Suppressor macrophage (primary cell): ENCODE data around the gene CNOT6L.
"Not testable (repeated sequence)": the region's sequence is repeated elsewhere in the genome, so short reads cannot be mapped to it uniquely, and the experiment has no call there.

Source experiments
- DNase-seq, 4 experiments: peaks; one replicate each; pipeline ENCODE4 v3.0.0-alpha.2; 2020 to 2022

The CNOT6L gene

DNA sequence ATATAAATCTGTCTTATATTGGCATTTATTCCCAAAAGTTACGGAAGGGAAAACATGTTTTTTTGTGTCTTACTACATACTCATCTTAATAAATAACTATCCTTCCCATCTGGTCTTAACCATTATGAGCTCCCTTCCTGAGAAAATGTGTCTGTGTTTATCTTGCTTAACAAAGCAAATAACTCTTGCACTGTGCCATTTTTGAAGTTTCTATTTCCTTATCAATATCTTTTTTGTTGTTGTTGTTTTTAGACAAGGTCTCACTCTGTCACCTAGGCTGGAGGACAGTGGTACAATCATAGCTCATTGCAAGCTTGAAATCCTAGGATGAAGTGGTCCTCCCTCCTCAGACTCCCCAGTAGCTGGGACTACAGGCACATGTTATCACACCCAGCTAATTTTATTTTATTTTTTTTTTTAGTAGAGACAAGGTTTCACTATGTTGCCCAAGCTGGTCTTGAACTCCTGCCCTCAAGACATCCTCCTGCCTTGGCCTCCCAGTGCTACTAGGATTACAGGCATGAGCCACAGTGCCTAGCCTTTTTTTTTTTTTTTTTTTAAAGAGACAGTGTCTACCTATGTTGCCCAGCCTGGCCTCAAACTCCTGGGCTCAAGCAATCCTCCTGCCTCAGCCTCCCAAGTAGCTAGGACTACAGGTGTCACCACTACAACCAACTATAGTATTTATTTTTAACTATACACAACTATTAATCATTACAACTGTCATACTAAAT lies 36.9 kb downstream of the CNOT6L start:
- DNase-seq, result no peak

DNA sequence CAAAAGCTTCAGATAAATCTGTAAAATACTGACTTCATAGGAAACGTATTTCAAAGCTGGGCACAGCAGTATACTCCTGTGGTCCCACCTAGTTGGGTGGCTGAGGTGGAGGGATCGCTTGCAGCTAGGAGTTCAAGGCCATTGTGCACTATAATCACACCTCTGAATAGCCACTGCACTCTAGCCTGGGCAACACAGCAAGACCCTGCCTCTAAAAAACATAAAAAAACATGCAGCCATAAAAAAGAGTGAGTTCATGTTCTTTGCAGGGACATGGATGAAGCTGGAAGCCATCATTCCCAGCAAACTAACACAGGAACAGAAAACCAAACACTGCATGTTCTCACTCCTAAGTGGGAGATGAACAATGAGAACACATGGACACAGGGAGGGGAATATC lies 38.4 kb downstream of the CNOT6L start:
- DNase-seq, result not testable (repeated sequence)

DNA sequence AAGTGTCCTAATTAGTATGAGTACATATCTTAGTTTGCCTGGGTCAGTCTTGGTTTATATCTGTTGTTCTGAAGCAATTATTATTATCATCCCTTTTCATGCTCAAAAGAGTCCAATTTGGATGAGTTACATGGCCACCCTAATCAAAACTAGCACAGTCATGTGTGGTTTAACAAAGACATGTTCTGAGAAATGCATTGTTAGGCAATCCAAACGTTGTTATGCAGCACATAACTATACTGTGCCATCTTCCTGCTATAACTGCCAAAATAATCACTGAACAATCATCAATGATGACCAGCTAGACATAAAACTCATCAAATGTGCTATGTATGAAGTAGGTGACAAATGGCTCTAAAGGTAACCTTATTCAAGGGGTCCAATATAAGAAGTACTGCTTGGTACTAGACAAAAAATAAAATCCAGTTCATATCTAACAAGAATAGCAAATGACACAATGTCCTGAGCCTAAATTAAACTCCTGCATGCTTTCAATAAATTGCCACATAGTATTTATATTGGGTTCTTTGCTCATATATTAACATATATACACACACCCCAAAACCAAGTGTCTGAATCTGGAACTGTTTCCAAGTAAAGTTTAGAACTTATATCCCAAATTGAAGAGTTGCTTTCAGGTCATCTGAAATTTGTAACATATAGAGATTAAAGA lies 41.9 kb downstream of the CNOT6L start:
- DNase-seq, result no peak

DNA sequence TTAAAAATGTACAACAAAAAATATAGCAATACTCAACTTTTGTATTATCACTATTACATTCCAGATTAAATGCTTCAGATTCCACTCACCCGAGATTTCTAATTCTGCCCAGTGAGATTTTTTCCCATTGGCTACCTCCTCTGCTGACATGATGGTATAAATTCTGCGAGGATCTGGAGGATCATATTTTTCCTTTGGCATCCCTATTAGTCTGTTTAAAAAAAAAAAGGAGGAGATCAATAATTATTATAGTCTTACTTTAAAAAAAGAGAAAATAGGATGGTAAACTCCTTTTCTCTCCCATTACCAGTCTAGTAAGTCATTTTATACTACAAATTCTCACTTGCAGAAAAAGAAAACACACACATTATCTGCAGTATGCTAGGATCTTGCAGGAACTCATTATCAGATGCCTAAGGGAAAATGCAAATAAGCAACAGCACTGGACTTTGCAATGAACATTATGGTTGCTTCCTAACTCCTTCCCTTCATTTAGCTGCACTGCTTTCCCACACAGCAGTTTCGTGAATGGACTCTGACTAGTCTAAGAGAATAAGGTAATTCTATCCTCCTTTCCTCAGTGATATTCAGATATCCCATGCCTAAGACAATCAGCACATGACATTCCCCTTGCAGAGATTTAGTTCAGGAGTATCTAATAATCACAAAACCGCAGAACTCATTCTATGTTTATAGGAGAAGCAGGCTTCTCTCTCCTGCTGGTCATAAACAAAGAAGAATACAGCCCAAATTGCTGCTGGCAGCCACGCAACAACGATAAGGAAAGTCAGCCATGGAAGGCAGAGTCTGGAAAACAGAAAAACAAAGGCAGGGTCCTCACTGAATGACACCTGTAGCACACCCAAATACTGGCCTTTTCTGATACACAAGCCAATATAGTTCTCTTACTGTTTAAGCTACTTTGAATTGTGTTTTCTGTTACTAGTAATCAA lies 42.7 kb downstream of the CNOT6L start:
- no peak for DNase-seq

DNA sequence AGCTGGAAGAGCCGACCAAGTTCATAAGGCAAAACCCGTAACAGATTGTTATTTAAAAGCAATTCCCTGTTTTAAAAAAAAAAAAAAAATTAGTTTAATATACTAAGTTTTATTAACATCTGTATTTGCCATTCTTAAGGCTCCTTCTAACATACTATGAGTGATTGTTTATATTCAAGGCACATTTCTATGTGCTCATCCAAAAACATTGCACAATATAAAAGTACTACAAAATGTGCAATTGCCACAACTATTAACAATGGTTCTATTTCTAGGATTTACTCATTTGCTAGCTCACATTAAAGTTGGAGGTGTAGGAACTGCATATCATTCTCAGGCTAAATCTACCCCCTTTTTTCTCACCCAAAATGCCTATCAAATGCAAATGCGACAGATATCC lies 46.1 kb downstream of the CNOT6L start:
- DNase-seq, result no peak

DNA sequence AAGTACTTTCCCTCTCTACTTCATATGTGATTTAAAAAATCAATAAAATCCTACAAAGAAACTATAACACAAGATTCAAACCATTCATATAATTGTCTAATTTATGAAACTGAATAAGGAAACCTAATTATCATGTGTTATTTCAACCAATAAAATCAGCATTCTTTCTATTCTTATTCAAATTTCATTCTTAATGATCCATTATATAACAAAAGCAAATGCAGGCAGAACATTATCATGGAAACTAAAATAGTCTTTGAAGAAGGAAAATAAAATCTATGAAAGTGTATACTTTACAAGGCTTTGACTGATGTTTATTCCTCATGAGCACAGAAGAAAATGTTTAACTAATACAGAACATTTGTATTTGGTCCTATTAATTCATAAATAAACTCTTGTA lies 47.6 kb downstream of the CNOT6L start:
- DNase-seq, result no peak

DNA sequence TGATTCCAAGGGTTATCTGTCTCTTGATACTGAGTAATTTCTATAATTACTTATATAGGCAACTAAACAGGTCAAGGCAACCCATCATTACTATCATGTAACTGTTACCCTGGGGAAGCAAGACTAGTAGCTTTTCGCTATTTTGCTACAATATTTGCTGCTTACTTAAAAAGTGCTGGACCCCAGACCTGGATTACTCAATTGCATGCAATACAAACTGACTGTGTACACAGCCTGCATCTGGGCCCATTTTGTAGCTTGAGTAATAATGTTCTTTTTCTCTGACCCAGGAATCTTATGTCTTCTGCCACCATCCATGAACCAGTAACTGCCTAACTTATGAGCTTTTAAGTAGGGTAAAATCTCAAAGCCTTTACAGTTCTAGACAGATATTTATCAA lies 53.4 kb downstream of the CNOT6L start:
- no peak for DNase-seq

DNA sequence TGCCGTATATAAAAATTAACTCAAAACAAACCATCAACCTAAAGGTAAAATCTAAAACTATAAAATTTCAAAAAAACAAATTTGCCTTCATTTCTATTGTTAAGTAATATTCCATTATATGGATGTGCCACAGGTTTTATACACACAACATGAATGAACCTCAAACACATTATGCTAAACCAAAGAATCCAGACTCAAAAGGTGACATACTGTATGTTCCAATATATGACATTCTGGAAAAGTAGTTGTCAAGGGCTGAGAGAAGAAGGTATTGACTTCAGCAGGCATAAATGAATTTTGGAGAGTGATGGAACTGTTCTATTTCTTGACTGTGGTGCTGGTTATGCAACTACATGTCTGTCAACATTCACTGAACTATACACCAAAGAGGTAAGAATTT lies 56.6 kb downstream of the CNOT6L start:
- DNase-seq, result no peak

DNA sequence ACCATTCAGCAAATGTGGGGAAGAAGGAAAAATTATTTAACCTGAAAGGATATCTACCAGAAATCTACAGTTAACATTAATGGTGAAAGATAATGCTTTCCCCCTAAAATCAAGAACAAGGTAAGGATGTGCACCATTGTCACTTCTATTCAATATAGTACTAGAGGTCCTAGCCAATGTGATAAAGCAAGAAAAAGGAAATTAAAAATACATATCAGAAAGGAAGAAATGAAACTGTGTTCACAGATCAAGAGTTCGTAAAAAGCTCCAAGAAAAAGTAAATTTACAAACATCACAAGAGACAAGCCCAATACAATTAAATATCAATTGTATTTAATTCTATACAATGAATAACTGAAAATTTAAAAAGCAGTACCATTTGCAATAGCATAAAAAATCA lies 57.6 kb downstream of the CNOT6L start:
- DNase-seq, result no peak

DNA sequence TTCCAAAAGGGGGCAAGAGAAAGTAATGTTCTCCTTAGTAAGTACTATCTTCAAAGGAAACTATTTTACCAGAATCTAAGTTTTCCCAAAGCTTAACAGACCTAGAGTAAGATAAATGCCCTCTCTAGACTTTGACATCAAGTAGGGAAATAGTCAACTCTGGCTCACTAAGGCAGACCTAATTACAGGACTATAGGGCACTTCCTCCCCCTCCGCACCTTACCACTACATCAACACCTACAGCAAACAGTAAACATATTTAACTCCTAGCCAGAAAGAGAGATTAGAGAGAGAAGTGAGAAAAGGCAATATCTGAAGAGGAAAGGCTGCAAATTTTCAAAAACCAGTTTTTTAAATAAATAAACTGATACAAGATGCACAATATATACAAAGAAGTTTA lies 60.4 kb downstream of the CNOT6L start:
- DNase-seq, result no peak

DNA sequence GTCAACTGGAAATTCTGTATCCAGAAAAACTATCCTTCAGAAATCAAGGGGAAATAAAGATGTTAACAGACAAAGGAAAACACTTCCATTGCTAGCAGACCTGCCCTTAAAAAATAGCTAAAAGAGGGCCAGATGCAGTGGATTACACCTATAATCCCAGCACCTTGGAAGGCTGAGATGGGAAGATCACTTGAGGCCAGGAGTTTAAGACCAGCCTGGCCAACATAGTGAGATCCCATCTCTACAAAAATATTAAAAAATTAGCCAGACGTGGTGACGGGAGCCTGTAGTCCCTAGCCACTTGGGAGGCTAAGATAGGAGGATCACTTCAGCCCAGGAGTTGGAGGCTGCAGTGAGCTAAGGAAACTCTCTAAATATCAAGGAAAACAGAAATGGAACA lies 67.4 kb downstream of the CNOT6L start:
- DNase-seq, result no peak

DNA sequence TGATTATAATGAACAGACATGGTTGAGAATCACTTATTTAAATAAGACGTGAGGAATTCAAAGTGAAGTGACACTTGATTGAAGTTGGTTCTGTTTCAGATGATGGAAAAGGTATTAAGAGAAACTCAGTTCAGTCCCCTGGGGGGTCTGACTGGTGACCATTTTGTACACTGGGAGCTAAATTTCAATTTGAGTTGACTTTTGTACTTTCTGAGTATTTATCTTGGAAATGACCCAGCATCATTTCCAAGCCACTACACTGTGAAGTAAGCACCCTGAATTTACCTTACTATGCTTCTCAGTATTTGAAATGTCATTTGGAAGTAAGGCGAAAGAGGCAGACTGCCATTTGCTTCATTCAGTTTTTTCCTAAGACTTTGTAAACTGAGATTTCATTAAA lies 73.4 kb downstream of the CNOT6L start:
- DNase-seq, result no peak

DNA sequence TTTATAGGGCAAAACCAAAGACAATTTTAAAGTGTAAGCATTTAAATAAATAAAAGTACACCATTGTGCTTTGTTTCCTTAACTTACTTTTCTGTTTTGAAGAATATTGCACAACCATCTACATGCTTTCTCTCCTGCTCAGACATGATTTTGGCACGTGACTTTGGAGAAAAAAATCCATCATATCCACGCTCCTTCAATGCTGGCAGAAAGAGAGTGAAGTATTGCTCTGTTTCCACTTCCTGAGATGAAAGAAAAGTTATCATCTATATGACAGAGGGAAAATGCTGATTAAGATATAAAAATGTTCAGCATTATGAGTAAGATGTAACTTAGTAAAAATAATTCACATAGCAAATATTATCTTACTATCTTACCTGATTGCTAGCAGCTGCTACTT lies 77.1 kb downstream of the CNOT6L start:
- DNase-seq, result no peak

DNA sequence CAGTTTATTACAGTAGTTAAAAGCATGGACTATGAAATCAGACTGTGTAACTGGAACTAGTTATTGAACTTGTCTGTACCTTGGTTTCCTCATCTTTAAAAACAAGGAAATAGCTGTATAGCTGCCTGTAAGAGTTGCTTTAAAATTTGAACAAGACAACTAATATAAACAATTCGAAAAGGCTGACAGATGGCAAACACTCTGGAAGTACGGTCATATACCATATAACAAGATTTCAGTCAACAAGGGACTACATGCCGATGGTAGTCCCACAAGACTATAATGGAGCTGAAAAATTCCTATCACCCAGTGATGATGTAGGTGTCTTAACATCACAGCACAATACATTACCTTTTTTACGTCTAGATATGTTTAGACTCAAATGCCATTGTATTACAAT lies 78.7 kb downstream of the CNOT6L start:
- no peak for DNase-seq

DNA sequence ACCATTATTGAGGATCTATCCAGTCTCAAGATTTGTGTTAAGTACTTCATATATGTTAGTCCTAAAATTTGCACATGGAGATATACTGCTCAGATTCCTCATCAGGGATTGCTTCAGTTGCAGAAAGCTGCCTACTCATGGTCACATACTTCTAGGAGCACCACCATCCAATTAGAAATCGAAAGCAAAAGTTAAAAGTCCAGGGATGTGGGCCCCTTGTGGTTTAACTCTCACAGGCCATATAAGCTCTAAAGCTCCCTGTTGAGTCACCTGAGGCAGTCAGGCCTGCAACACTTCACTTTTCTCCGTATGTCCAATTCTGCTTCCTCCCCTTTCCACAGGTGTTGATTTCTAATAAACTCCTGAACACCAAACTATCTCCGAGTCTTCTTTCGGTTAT lies 84.2 kb downstream of the CNOT6L start:
- peak; percentile 46 to 71 (median 60) for DNase-seq

DNA sequence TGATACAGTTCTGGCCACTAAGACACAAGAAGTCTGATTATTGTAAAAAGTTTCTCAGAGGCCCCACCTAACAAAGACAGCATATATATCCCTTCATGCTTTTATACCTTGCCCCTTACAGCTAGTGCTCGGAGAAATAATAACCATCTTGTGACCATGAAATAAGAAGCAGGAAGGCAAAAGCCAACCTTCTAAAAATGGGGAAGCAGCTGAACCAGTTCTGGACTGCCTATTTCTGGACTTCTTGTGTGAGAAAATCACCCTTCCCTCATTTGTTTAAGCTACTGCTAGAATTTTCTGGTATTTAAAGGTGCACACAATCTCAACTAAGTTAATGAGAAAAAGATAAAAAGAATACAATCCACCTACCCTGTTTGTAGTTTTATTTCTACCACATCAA lies 87.5 kb downstream of the CNOT6L start:
- DNase-seq, result peak; percentile 48 to 73 (median 60)

DNA sequence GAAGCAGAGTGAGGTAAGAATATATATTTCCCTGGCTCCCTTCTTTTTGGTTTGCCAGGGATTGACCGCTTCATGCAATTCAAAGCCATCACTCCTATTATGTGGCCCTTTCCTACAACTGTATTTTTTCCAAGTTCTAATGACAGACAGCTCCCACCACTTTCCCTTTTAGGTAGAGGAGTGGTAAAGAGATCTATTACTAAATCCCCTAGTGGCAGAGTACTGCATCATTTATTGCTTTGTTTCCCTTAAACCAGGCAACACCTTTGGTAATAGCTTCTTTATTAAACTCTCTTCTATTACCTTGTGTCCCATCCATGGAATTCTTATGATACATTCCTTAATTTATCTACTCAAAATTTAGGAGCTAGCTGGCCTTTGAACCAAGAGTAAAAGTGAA lies 90.7 kb downstream of the CNOT6L start:
- DNase-seq, result no peak

DNA sequence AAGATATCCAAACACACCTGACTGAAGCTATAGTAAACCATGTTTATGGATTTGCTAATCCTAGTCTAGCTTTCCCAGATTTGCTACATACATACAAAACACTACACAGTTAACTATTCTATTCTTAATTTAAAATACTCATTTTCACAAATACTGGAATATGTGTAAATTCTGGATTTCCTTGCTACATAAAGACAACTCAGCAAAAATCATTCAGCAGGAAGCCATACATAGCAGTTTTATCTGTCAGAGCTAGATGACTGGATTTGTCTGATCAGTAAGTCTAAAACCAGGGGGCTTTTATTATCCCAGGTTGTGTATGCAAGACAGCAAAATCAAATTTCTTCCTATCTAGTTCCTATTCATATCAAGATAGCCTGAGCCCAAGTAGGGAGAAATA lies 98.1 kb downstream of the CNOT6L start:
- DNase-seq, result no peak

DNA sequence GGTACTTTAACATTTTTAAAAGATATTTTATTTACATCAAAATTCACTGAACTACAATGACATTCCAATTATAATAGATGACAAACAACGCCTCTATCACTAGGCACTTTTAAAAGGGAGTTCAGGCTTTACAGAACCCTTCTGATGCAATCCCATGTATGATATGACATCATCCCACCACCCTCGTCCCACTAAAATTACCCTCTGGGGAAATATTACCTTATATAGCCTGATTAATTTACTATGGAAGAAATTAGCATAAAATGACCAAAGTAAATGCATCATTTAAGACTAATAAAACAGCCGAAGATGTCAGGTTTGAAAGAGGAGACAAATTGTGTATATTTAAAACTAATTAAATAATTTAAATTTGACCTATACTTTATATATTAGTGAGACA lies 100.7 kb downstream of the CNOT6L start:
- not testable (repeated sequence) for DNase-seq

DNA sequence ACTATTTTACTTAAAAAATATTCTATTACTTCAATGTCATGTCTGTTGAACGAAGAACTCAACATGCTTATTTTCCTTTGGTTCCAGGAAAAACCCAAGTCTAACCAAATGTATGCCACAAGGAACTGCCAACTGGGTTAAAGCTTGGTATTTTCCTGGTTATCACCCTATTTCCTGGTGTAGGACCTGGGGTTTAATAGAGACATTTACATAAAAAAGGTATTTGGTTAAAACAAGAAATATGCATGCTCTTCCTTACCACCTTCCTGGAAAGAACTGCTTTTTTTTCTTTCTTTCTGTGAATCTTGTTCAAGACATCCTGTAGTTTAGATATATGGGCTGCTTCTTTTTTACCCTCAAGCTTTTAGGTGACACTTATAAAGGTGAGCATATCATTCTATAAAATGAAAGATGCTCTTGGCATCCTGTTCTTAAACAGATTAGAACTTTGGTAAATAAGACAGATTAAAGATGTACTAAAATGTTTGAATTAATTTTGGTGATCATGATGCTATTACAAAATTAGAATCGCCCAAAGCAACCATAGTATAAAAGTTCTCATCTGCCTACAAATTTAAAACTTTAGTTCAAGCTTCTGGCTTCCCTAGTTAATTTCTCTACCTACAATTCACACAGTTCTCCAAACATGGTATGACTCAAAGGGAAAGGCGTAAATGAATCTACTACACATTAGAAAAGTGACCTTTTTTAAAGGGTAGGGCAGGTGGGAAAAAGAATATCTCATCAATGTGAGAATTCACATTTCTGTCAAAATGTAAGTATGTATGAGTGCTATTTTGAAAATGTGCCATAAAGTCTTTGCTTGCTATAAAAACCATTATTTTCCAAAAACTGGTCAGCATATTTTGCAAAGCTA lies 103.5 kb downstream of the CNOT6L start:
- DNase-seq, result no peak

DNA sequence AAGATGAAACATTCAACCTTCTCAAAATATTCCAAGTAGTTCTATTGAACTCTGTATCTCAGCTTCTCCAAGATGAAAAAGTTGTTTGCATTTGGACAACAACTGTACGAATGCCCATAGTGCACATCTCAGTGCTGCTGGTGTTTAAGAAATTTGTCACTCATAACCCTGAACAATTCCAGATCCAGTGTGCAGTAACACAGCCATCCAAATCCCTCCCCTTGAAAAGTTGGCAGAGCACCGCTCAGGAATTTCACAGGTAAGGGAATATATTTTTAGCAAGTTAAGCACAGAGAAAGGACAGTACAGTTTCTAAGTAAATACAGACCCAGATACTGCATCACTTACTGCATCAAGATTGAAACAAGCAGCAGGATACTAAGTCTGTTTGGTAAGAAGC lies 104.7 kb downstream of the CNOT6L start:
- no peak for DNase-seq

DNA sequence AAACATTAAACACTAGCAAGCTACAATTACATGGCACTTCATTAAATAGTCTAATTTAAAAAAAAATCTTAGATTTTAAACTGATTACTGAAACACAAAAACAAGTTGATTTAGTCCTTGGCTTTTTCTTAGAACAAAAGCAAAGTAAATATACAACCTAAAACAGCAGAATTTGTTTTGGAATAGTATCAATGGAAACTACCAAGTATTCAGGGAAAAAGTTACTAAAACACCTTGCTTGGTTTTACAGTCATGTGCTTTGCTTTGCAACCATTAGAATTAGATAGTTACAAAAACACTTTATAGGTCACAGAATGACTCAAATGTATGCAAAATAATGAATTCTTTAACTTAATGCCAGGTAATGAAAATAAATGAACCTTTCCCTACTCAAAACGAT lies 105.3 kb downstream of the CNOT6L start:
- DNase-seq, result no peak
